ENCODE measurements around the gene RAPGEF1.
A peak's percentile ranks its signal among the peaks of the same experiment; 100 is the strongest.

RAPGEF1 gene

GRCh38 chr9:131539223-131539923 is 200.5 kb downstream of the RAPGEF1 start:
- TF ChIP-seq GATA1 (IDR thresholded peaks at IDR 0.05; ENCODE audit: low read depth, low read length) = no peak
- TF ChIP-seq POLR2A (IDR thresholded peaks at IDR 0.05; ENCODE audit: low read length) = no peak
- no peak for DNase-seq

GRCh38 chr9:131537946-131538345 is 201.9 kb downstream of the RAPGEF1 start:
- TF ChIP-seq GATA1 (IDR thresholded peaks at IDR 0.05; ENCODE audit: low read depth, low read length) (no peak), POLR2A (IDR thresholded peaks at IDR 0.05; ENCODE audit: low read length) (no peak)
- DNase-seq = no peak

GRCh38 chr9:131534721-131535237 is 205.1 kb downstream of the RAPGEF1 start:
- no peak for TF ChIP-seq POLR2A (IDR thresholded peaks at IDR 0.05; ENCODE audit: low read length)
- TF ChIP-seq GATA1 (IDR thresholded peaks at IDR 0.05; ENCODE audit: low read depth, low read length) = no peak
- peak; percentile 52 to 81 for DNase-seq

GRCh38 chr9:131530920-131531832 is 208.7 kb downstream of the RAPGEF1 start, which contains the start of gene UCK1:
TSS of gene UCK1 (minus strand) at chr9:131531263. CDS start at chr9:131531174, 89 bp downstream.
- peak; percentile 37 for TF ChIP-seq POLR2A (IDR thresholded peaks at IDR 0.05; ENCODE audit: low read length)
- no peak for TF ChIP-seq GATA1 (IDR thresholded peaks at IDR 0.05; ENCODE audit: low read depth, low read length)
- peak; percentile 88 to 92 for DNase-seq

GRCh38 chr9:131530546-131530919 is 209.3 kb downstream of the RAPGEF1 start:
- DNase-seq = peak; percentile 44 to 59

GRCh38 chr9:131529597-131530545 is 210.0 kb downstream of the RAPGEF1 start:
- no peak for DNase-seq
- TF ChIP-seq POLR2A (IDR thresholded peaks at IDR 0.05; ENCODE audit: low read length) (no peak), GATA1 (IDR thresholded peaks at IDR 0.05; ENCODE audit: low read depth, low read length) (no peak)

More at GRCh38 chr9:131530546-131530919, 209.3 kb downstream of the RAPGEF1 start:
- TF ChIP-seq GATA1 (IDR thresholded peaks at IDR 0.05; ENCODE audit: low read depth, low read length) (no peak), POLR2A (IDR thresholded peaks at IDR 0.05; ENCODE audit: low read length) (no peak)

GRCh38 chr9:131528886-131529505 is 210.9 kb downstream of the RAPGEF1 start:
- no peak for TF ChIP-seq POLR2A (IDR thresholded peaks at IDR 0.05; ENCODE audit: low read length)
- no peak for TF ChIP-seq GATA1 (IDR thresholded peaks at IDR 0.05; ENCODE audit: low read depth, low read length)
- DNase-seq = no peak

GRCh38 chr9:131528186-131528585 is 211.7 kb downstream of the RAPGEF1 start:
- DNase-seq = no peak
- no peak for TF ChIP-seq POLR2A (IDR thresholded peaks at IDR 0.05; ENCODE audit: low read length)
- TF ChIP-seq GATA1 (IDR thresholded peaks at IDR 0.05; ENCODE audit: low read depth, low read length) = no peak
